AG04450 (cell line): ENCODE measurements around the gene UCKL1. TPM values are rescaled to one million over a fixed set of nuclear protein-coding genes. Genes with fewer than 3 reads are reported as not detected.
"Not testable (repeated sequence)": the region's sequence is repeated elsewhere in the genome, so short reads cannot be mapped to it uniquely, and the experiment has no call there.

Source experiments
- CTCF ChIA-PET: fragments of 300-600, 350-600 bp; formaldehyde crosslinking; extraction: SDS; loops from one replicate; lab custom pipeline; 2022; ENCODE audit warnings: antibody characterized with exemption, inconsistent platforms; lab: Charles Lee
- POLR2A ChIA-PET: fragments of 350-600 bp; formaldehyde crosslinking; extraction: SDS; loops from one replicate; lab custom pipeline; 2021; ENCODE audit warnings: antibody characterized with exemption, inconsistent platforms; lab: Yijun Ruan, JAX
- DNase-seq: peaks from one replicate; pipeline ENCODE4 v3.0.0-alpha.2; 2011; ENCODE audit warnings: low read depth, low spot score
- H3K27ac ChIP-seq: one replicate; pipeline ENCODE4 v1.5.1; 2012; ENCODE audit warnings: low read depth, low read length, control low read depth
- H3K27me3 ChIP-seq: one replicate; pipeline ENCODE4 v1.6.0; 2012; ENCODE audit warnings: low read length; ENCODE audit not compliant: control insufficient read depth, insufficient read depth
- H3K4me3 ChIP-seq: 2 replicates; pipeline ENCODE4 v1.5.1; 2011; ENCODE audit warnings: mild to moderate bottlenecking, low read depth, low read length, control low read depth
- H3K9me3 ChIP-seq: 2 replicates; pipeline ENCODE4 v1.5.1; 2012; ENCODE audit warnings: low read length; ENCODE audit not compliant: control insufficient read depth, insufficient read depth
- polyA plus RNA-seq: library from polyadenylated mRNA; depleted of rRNA; stranded (reverse); fragments of >200 nt; gene quantifications from 2 replicates; pipeline ENCODE4 v1.2.3, GENCODE V29; 2011
- TF ChIP-seq, protein P1 (sequence below): IDR thresholded peaks from 2 replicates; pipeline ENCODE4 v1.5.1; 2011; ENCODE audit warnings: low read depth, low read length, control low read depth, inconsistent platforms

The UCKL1 gene
- polyA plus RNA-seq, 1 experiment = 18.0 TPM

DNA sequence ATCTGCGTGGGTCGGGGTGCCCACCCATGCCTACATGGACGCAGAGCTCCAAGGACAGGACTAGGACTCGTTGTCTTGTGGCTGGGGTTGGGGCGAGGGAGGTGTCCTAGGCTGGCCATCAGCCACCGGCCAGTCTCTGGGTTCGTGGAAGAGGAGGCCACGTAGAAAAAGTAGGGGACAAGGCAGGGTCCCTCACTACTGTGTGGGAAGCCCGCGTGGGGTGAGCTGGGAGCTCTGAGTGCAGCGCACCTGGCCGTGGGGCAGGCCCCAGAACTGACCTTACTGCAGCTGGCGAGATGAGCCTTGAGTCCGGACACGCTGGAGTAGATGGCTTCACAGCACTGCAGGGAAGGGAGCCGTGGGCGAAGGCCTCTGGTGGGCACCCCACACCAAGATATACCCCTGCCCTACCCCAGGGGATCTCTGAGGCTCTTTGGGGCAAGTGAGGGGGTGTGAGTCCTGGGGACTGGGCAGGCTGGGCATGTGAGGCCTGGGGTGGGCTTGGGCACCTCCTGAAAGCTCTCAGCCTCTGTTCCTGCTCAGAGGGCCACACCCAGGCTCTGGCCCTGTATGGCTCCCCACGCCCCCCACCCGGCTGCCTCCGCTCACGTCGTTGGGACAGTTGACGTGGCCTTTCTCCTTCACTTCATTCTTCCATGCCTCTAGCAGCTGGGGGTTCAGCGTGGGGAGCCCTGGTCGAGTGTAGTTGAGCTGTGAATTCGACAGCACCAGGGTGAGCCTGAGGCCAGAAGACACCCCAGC lies 5.6 kb upstream of the UCKL1 start:
- CTCF ChIA-PET = no interaction called here
- no peak for DNase-seq
- Histone ChIP-seq H3K9me3 (peaks cover 36% of the 10 kb centered on the region), H3K4me3 (no peak overlapping the region), H3K27ac (no peak overlapping the region), H3K27me3 (no peaks in the 10 kb centered on the region)
- POLR2A ChIA-PET = no interaction called here
- TF ChIP-seq, protein P1, sequence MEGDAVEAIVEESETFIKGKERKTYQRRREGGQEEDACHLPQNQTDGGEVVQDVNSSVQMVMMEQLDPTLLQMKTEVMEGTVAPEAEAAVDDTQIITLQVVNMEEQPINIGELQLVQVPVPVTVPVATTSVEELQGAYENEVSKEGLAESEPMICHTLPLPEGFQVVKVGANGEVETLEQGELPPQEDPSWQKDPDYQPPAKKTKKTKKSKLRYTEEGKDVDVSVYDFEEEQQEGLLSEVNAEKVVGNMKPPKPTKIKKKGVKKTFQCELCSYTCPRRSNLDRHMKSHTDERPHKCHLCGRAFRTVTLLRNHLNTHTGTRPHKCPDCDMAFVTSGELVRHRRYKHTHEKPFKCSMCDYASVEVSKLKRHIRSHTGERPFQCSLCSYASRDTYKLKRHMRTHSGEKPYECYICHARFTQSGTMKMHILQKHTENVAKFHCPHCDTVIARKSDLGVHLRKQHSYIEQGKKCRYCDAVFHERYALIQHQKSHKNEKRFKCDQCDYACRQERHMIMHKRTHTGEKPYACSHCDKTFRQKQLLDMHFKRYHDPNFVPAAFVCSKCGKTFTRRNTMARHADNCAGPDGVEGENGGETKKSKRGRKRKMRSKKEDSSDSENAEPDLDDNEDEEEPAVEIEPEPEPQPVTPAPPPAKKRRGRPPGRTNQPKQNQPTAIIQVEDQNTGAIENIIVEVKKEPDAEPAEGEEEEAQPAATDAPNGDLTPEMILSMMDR = no peak

DNA sequence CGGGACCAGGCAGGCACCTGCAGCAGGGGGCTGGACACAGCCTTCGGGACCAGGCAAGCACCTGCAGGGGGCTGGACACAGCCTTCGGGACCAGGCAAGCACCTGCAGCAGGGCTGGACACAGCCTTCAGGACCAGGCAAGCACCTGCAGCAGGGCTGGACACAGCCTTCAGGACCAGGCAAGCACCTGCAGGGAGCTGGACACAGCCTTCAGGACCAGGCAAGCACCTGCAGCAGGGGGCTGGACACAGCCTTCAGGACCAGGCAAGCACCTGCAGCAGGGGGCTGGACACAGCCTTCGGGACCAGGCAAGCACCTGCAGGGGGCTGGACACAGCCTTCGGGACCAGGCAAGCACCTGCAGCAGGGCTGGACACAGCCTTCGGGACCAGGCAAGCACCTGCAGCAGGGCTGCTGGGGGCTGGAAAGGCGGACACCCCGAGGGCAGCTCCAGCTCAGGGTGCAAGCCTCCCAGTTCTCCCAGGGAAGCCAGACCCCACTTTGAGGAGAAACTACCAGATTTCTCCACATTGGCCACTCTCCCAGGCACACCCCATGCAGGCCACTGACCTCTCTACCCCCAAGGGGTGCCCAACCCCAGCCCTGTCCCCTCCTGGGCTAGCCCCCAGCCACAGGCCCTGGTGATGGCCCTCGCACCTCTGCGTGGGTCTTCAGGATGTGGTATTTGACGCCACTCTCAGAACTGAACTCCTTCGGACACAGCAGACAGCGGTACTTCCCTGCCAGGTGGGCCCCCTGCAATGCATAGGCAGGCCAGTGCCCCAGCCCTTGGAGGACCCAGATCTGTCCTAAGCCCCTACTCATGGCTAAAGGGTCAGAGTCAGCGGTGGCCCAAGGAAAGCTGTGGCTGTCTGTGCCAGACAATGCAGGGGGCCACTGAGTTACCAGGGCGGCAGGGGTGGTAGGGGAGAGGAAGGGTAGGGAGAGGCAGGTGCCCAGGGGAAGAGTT lies 4.7 kb upstream of the UCKL1 start:
- H3K4me3 ChIP-seq, POLR2A ChIA-PET, CTCF ChIA-PET, H3K27ac ChIP-seq, DNase-seq, H3K27me3 ChIP-seq: not testable (repeated sequence)
- H3K9me3 ChIP-seq = peaks cover 27% of the 10 kb centered on the region

DNA sequence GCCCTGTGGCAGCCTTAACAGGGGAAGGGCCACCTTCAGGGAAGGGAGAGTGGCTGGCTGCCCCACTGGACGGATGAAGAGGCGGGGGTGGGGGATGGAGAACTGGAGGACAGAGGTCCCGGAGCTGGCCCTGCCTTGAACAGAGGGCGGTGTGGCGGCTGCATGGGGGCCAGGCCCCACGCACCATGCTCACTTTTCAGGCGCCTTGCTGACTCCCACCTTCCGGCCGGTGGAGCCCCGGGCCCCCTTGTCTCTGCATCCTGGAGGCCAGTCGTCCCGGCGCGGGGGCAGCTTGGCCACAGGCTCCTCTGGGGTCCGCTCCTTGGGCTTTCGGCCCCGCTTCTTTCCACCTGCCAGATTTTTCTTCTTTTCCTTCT lies 3.5 kb upstream of the UCKL1 start:
- TF ChIP-seq, protein P1 = no peak
- peaks cover 25% of the 10 kb centered on the region for H3K9me3 ChIP-seq
- H3K27ac ChIP-seq = no peak overlapping the region
- no peak overlapping the region for H3K4me3 ChIP-seq
- ChIA-PET POLR2A (no interaction called here), CTCF (no interaction called here)
- DNase-seq = no peak
- no peaks in the 10 kb centered on the region for H3K27me3 ChIP-seq

DNA sequence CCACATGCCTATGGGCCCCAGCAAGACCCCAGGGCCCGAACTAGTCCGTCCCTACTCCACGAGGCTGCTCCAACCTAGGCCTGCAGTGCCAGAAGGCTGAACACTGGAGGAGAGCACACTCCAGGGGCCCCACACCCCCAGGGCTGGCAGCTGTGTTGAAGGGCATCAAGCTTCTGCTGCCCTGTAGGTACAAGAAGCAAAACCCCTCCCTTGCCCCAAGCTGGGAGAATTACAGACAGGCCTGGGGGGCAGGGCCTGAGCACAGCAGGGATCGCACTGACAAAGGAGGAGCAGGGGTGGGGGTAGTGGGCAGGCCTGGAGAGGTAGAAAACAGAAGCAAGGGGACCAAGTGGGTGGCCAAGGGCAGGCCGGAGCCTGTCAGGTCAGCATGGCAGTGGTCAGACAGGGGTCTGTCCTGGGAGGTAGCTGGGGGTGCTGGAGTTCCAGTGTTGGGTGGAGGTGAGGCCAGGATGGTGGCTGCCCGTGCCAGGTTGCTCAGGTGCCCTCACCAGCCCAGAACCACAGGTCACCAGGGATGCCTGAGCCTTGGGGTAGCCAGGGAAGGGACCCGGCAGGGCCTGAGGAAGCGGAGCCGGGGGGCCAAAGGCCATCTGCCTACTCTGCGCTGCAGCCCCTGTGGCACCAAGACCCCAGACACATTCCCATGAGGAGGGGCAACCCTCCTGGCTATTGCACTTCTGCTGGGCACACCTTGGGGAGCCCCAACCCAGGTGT lies 2.9 kb upstream of the UCKL1 start:
- peaks cover 19% of the 10 kb centered on the region for H3K9me3 ChIP-seq
- no peak overlapping the region for H3K27ac ChIP-seq
- CTCF ChIA-PET = no interaction called here
- DNase-seq = no peak
- H3K4me3 ChIP-seq = no peak overlapping the region
- H3K27me3 ChIP-seq = no peaks in the 10 kb centered on the region
- POLR2A ChIA-PET = no interaction called here
- TF ChIP-seq, protein P1 = no peak

DNA sequence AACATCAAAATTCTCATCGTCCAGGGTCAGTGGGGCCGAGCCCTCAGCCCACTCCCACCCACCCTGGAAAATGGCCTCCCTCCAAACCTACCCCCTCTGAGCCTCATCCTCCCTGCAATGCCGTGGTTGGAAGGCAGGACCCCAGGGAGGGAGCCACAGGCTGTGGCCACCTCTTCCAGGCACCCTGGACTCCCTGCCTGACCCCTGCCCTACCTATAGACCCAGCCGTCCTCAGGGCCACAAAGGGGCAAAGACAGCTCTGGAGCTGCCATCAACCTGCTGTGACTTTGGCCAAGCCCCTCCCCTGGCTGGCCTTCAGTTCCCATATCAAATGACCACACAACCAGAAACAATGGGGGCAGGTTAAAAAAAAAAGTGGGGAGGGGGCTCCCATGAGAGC lies 2.3 kb upstream of the UCKL1 start:
- CTCF ChIA-PET = no interaction called here
- peaks cover 12% of the 10 kb centered on the region for H3K9me3 ChIP-seq
- DNase-seq = no peak
- POLR2A ChIA-PET = no interaction called here
- H3K4me3 ChIP-seq = no peak overlapping the region
- TF ChIP-seq, protein P1 = no peak
- H3K27ac ChIP-seq = no peak overlapping the region
- H3K27me3 ChIP-seq = no peaks in the 10 kb centered on the region
